Aortic smooth muscle cell (primary cell): ENCODE measurements around the gene CLCN2. TPM values are rescaled to one million over a fixed set of nuclear protein-coding genes. Genes with fewer than 3 reads are reported as not detected.

Experiments
- total RNA-seq: library from RNA; depleted of rRNA; stranded (reverse); fragments of >200 nt; gene quantifications from 2 replicates; pipeline ENCODE4 v1.2.3, GENCODE V29; 2014

Gene CLCN2
- total RNA-seq = 2.9 and 3.4 TPM in 2 replicates

GRCh38 chr3:184361532-184361931, at the start of gene CLCN2, which contains the start of gene POLR2H:
Gene CLCN2 (minus strand): TSS chr3:184361605. CDS start chr3:184361479, 126 bp downstream.
Gene POLR2H (plus strand): TSS chr3:184361710. CDS start chr3:184363493, 1,783 bp downstream.

DNA sequence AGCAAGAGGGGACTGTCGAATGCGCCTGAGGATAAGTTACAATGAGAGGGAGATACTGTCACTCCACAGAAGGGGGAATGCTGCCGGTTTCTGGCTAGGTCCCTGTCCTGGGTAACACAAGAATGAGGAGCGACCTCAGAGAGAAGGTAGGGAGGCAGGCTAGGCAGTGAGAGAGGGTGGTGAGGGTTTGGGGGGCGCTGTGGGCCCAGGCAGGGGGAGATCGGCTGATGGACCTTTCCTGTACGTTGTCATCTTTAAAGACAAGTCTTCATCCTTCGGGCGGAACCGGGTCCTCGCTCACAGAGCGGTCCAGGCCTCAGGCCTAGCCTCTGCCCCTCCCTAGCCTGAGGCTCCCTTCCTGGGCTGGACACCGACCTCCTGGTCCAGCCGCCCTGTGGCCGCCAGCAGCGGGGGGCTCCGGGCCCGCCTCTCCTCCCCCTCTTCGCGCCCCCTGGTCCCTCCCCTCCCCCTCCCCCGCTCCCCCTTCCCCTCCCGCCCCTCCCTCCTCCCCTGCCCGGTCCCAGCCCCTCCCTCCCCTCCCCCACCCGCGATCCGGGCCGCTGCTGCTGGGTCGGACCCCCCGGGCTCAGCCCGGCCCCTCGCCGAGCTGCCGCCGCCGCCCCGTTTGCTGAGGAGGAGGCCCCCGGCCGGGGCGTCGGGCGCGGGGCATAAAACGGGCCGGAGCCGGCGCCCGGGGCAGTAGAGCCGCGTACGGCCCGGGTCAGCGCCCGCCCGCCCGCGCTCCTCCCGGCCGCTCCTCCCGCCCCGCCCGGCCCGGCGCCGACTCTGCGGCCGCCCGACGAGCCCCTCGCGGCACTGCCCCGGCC, 18.2 kb upstream of the CLCN2 start, which contains the start of gene CHRD:
Gene CHRD, plus strand, starts transcription at position 697 of the 827 bp plus-strand sequence. CDS start 265 bp downstream, outside the sequence.

DNA sequence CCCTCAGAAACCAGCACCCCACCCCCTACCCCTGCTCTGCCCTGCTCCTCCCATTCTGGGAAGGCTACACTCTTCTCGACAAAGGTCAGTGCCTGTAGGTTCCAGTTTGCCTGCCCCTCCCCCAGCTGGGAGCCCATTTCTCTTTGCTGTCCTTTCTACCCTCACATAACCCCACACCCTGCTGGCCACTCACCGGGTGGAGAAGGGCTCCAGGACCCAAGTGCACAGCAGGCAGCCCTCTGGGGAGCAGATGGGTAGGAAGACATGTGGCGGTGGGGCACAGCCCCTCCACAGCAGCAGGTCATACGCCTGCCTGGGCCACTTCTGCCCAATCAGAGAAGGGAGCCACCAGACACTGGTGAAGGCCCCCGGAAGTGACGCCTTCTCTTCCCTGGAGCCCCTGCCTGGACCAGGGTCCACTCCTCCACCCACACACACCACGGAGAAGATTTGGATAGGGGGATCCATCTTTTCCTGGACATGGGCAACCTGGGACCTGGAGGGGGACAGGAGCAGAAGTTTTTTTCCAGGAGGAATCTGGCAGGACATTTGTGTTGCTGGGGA, 16.6 kb upstream of the CLCN2 start, which contains the start of gene THPO:
Gene THPO, minus strand, starts transcription at position 326 of the 564 bp plus-strand sequence. CDS start 1,948 bp downstream, outside the sequence.

DNA sequence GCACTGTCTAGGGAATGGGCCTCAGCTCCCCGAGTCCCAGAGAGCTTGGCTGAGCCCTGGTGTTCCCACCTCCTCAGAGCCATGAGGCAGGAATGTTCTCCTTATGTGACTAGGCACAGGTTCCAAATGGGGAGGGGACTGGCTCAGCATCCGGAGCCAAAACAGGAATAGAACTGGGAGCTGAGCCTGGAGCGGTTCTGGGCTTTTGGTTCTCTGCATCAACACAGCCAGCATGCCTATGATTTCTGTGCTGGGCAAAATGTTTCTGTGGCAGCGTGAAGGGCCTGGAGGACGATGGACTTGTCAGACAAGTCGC, 24.0 kb downstream of the CLCN2 start, which contains the start of gene FAM131A:
Gene FAM131A, plus strand, starts transcription at position 202 of the 316 bp plus-strand sequence. Its CDS starts 31 bp downstream, at position 233.

DNA sequence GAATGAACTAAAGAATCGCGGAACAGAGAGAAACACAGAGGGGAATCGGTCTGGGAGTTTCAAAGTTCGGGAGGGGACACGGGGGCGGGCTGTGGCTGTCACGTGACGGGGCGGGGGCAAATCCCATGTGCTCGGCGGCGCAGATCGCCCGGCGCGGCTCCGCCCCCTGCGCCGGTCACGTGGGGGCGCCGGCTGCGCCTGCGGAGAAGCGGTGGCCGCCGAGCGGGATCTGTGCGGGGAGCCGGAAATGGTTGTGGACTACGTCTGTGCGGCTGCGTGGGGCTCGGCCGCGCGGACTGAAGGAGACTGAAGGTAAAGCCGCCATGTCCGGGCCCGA, 47.1 kb downstream of the CLCN2 start, which contains the start of gene EIF4G1:
Gene EIF4G1, plus strand, starts transcription at position 244 of the 337 bp plus-strand sequence. CDS start 1,191 bp downstream, outside the sequence.

DNA sequence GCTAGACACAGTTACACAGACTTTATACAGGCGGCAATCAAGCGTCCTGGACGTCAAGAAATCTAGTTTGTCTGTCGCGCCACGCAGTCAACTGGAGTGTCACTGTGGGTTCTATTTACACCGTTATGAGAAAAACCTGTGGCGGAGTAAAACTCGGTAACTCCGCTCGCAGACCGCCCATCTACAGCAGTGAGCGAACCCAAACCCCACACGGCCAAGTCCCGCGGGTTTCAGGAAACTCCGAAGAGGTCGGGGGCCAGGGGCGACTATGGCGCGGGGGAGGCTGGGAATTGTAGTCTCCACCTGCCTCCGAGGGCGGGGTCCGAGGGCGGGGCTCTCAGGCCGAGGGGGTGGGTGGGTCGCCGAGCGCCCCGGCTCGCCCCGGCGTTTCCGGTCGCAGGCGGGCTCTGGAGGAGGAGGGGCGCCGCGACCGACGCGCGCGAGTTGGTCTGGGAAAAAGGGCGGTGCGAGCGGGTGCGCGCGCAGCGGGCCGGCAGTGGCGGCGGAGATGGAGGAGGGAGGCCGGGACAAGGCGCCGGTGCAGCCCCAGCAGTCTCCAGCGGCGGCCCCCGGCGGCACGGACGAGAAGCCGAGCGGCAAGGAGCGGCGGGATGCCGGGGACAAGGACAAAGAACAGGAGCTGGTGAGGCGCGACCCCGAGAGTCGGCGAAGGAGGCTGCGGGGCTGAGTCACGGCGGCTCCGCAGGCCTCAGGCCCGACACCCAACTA, 62.5 kb downstream of the CLCN2 start, which contains the start of gene PSMD2:
Gene PSMD2, plus strand, starts transcription at position 483 of the 729 bp plus-strand sequence. Its CDS starts 26 bp downstream, at position 509.

Other genes with a start within 250 kb of the CLCN2 start
- gene EIF2B5, start 226.2 kb downstream of the CLCN2 start, total RNA-seq = 36.0 and 41.0 TPM in 2 replicates
- 26.3 and 31.3 TPM in 2 replicates for gene DVL3, start 206.2 kb downstream of the CLCN2 start, total RNA-seq
- 577 and 754 TPM in 2 replicates for gene AP2M1, start 186.8 kb downstream of the CLCN2 start, total RNA-seq
- gene ABCF3, start 175.4 kb downstream of the CLCN2 start, total RNA-seq = 40.7 and 55.6 TPM in 2 replicates
- gene VWA5B2, start 132.0 kb downstream of the CLCN2 start, total RNA-seq = 0.06 TPM in 1 of 2 replicates, not detected in the other
- 19.5 and 29.3 TPM in 2 replicates for gene ALG3, start 112.6 kb downstream of the CLCN2 start, total RNA-seq
- 2.2 and 3.2 TPM in 2 replicates for gene EEF1AKMT4, start 111.9 kb downstream of the CLCN2 start, total RNA-seq
- 0.50 and 0.66 TPM in 2 replicates for gene CAMK2N2, start 100.1 kb downstream of the CLCN2 start, total RNA-seq
- not detected in 2 replicates for gene ECE2, start 85.6 kb downstream of the CLCN2 start, total RNA-seq
- gene PSMD2, start 62.4 kb downstream of the CLCN2 start, total RNA-seq = 404 and 624 TPM in 2 replicates
- gene EIF4G1, start 47.0 kb downstream of the CLCN2 start, total RNA-seq = 374 and 376 TPM in 2 replicates
- 32.1 and 33.5 TPM in 2 replicates for gene FAM131A, start 24.0 kb downstream of the CLCN2 start, total RNA-seq
- 64.4 and 73.7 TPM in 2 replicates for gene POLR2H, start 105 bp upstream of the CLCN2 start, total RNA-seq
- gene THPO, start 16.6 kb upstream of the CLCN2 start, total RNA-seq = 0.13 TPM in 1 of 2 replicates, not detected in the other
- gene CHRD, start 18.4 kb upstream of the CLCN2 start, total RNA-seq = 1.7 and 2.4 TPM in 2 replicates
- gene EPHB3, start 200.2 kb upstream of the CLCN2 start, total RNA-seq = 1.5 and 2.7 TPM in 2 replicates